SK-N-SH treated with all-trans-retinoic acid at 6 μM for 48 hours (cell line): ENCODE measurements around the gene ARAP1.

Source experiments
- ATAC-seq: fragments of 200-7000 bp; cut with Tn5 transposase; 3 replicates; pipeline ENCODE4 v1.9.1; 2020; ENCODE audit warnings: mild to moderate bottlenecking, moderate library complexity
- ARNTL ChIP-seq: fragments of 450-650 bp; formaldehyde crosslinking; IDR thresholded peaks from 2 replicates; pipeline ENCODE4 v1.5.0; 2020; ENCODE audit warnings: low read depth, mild to moderate bottlenecking, moderate library complexity, borderline replicate concordance
- BACH2 ChIP-seq: fragments of 250-450 bp; sonication (Bioruptor Pico); IDR thresholded peaks from 2 replicates; pipeline ENCODE4 v1.9.0; 2021; ENCODE audit warnings: mild to moderate bottlenecking, borderline replicate concordance
- CSDC2 ChIP-seq: fragments of 250-450 bp; sonication (Bioruptor Pico); IDR thresholded peaks from 2 replicates; pipeline ENCODE4 v1.5.0; 2020; ENCODE audit warnings: mild to moderate bottlenecking, moderate library complexity
- CSRNP3 ChIP-seq: fragments of 250-450 bp; sonication (Bioruptor Pico); IDR thresholded peaks from 2 replicates; pipeline ENCODE4 v1.5.1; 2021; ENCODE audit warnings: mild to moderate bottlenecking, moderate library complexity
- GLIS3 ChIP-seq: fragments of 250-450 bp; sonication (Bioruptor Pico); IDR thresholded peaks from 2 replicates; pipeline ENCODE4 v1.5.0; 2020; ENCODE audit warnings: mild to moderate bottlenecking, moderate library complexity
- ISL1 ChIP-seq: fragments of 250-450 bp; sonication (Bioruptor Pico); IDR thresholded peaks from 2 replicates; pipeline ENCODE4 v2.1.2; 2022; ENCODE audit warnings: mild to moderate bottlenecking, moderate library complexity
- OSR1 ChIP-seq: fragments of 250-450 bp; sonication (Bioruptor Pico); IDR thresholded peaks from 2 replicates; pipeline ENCODE4 v1.8.0; 2022; ENCODE audit warnings: moderate library complexity, mild to moderate bottlenecking, inconsistent platforms
- PATZ1 ChIP-seq: fragments of 250-450 bp; sonication (Bioruptor Pico); IDR thresholded peaks from 2 replicates; pipeline ENCODE4 v1.8.0; 2020; ENCODE audit warnings: mild to moderate bottlenecking, moderate library complexity, borderline replicate concordance
- POU6F1 ChIP-seq: fragments of 250-450 bp; sonication (Bioruptor Pico); IDR thresholded peaks from 2 replicates; pipeline ENCODE4 v1.8.0; 2021; ENCODE audit warnings: low read depth, mild to moderate bottlenecking, moderate library complexity, borderline replicate concordance
- RARB ChIP-seq: fragments of 250-450 bp; sonication (Bioruptor Pico); IDR thresholded peaks from 2 replicates; pipeline ENCODE4 v1.8.0; 2021; ENCODE audit warnings: mild to moderate bottlenecking, moderate library complexity
- SNAI2 ChIP-seq: fragments of 250-450 bp; sonication (Bioruptor Pico); IDR thresholded peaks from 2 replicates; pipeline ENCODE4 v1.5.0; 2020; ENCODE audit warnings: mild to moderate bottlenecking, moderate library complexity
- TCF4 ChIP-seq: fragments of 250-450 bp; sonication (Bioruptor Pico); IDR thresholded peaks from 2 replicates; pipeline ENCODE4 v1.8.0; 2021; ENCODE audit warnings: mild to moderate bottlenecking, moderate library complexity, borderline replicate concordance
- TOX ChIP-seq: fragments of 250-450 bp; sonication (Bioruptor Pico); IDR thresholded peaks from 2 replicates; pipeline ENCODE4 v1.8.0; 2021; ENCODE audit warnings: mild to moderate bottlenecking, moderate library complexity, borderline replicate concordance
- TSHZ2 ChIP-seq: fragments of 250-450 bp; sonication (Bioruptor Pico); IDR thresholded peaks from 2 replicates; pipeline ENCODE4 v1.5.0; 2020; ENCODE audit warnings: mild to moderate bottlenecking, moderate library complexity
- ZC3H10 ChIP-seq: fragments of 250-450 bp; sonication (Bioruptor Pico); IDR thresholded peaks from 2 replicates; pipeline ENCODE4 v1.5.1; 2021; ENCODE audit warnings: mild to moderate bottlenecking, moderate library complexity
- ZFP3 ChIP-seq: fragments of 250-450 bp; sonication (Bioruptor Pico); IDR thresholded peaks from 2 replicates; pipeline ENCODE4 v1.5.0; 2020; ENCODE audit warnings: mild to moderate bottlenecking, moderate library complexity
- ZFP30 ChIP-seq: fragments of 450-650 bp; formaldehyde crosslinking; IDR thresholded peaks from 2 replicates; pipeline ENCODE4 v1.5.0; 2022; ENCODE audit warnings: mild to moderate bottlenecking, moderate library complexity
- ZNF565 ChIP-seq: fragments of 450-650 bp; formaldehyde crosslinking; conservative IDR thresholded peaks from 2 replicates; pipeline ENCODE4 v1.5.0; 2020; ENCODE audit warnings: low read depth, mild to moderate bottlenecking, moderate library complexity
- ZNF70 ChIP-seq: fragments of 450-650 bp; formaldehyde crosslinking; IDR thresholded peaks from 2 replicates; pipeline ENCODE4 v1.5.0; 2020; ENCODE audit warnings: mild to moderate bottlenecking, moderate library complexity
- ZNF8 ChIP-seq: fragments of 450-650 bp; formaldehyde crosslinking; IDR thresholded peaks from 2 replicates; pipeline ENCODE4 v1.5.0; 2020; ENCODE audit warnings: mild to moderate bottlenecking, moderate library complexity

Gene ARAP1

GRCh38 chr11:72720047-72720446, 32.2 kb downstream of the ARAP1 start (continued):
- TF ChIP-seq TCF4 (no peak), TSHZ2 (no peak), ZNF565 (CRISPR knock-in tag) (no peak), ZFP30 (CRISPR knock-in tag) (no peak)

GRCh38 chr11:72719551-72719950, 32.7 kb downstream of the ARAP1 start:
- ATAC-seq: no peak
- TF ChIP-seq ZNF8 (CRISPR knock-in tag) (no peak), CSDC2 (CRISPR knock-in tag) (no peak), RARB (CRISPR knock-in tag) (no peak), TOX (CRISPR knock-in tag) (no peak), PATZ1 (no peak), ISL1 (CRISPR knock-in tag) (no peak), ZFP3 (CRISPR knock-in tag) (no peak), ZNF565 (CRISPR knock-in tag) (no peak), POU6F1 (CRISPR knock-in tag) (no peak)

GRCh38 chr11:72719144-72719543, 33.1 kb downstream of the ARAP1 start:
- ATAC-seq: no peak
- no peak for TF ChIP-seq BACH2 (CRISPR knock-in tag)
- TF ChIP-seq CSDC2 (CRISPR knock-in tag): no peak
- TF ChIP-seq SNAI2 (CRISPR knock-in tag): no peak
- no peak for TF ChIP-seq GLIS3 (CRISPR knock-in tag)
- no peak for TF ChIP-seq RARB (CRISPR knock-in tag)
- no peak for TF ChIP-seq POU6F1 (CRISPR knock-in tag)
- no peak for TF ChIP-seq ZNF565 (CRISPR knock-in tag)
- no peak for TF ChIP-seq ZNF70 (CRISPR knock-in tag)
- no peak for TF ChIP-seq ZC3H10

GRCh38 chr11:72718101-72718501, 34.1 kb downstream of the ARAP1 start:
- no peak for ATAC-seq
- no peak for TF ChIP-seq ZNF8 (CRISPR knock-in tag)
- TF ChIP-seq PATZ1: no peak
- TF ChIP-seq ZFP30 (CRISPR knock-in tag): no peak
- no peak for TF ChIP-seq ARNTL (CRISPR knock-in tag)
- TF ChIP-seq BACH2 (CRISPR knock-in tag): no peak
- no peak for TF ChIP-seq GLIS3 (CRISPR knock-in tag)
- no peak for TF ChIP-seq ZFP3 (CRISPR knock-in tag)
- no peak for TF ChIP-seq CSDC2 (CRISPR knock-in tag)
- TF ChIP-seq OSR1: no peak
- TF ChIP-seq TSHZ2: no peak
- TF ChIP-seq CSRNP3 (CRISPR knock-in tag): no peak
